Stimulated activated CD8-positive, alpha-beta memory T cell treated with anti-CD3 and anti-CD28 coated beads, Interleukin-7, amount 100 ng/mL, for 4 hours (primary cell): ENCODE results near the gene PIK3R6.
"Not testable (repeated sequence)": the region's sequence is repeated elsewhere in the genome, so short reads cannot be mapped to it uniquely, and the experiment has no call there.

Experiments
- DNase-seq, 2 donors: peaks; one replicate each; pipeline ENCODE4 v3.0.0-alpha.2; 2020; ENCODE audit warnings: low read depth in 2 of 2

Gene PIK3R6

GRCh38 chr17:8875436-8875835 lies 8.0 kb upstream of the PIK3R6 start:
- DNase-seq: no peak

GRCh38 chr17:8873801-8874715 lies 6.6 kb upstream of the PIK3R6 start:
- no peak for DNase-seq

- no peak for DNase-seq
These were observed 5.4 kb upstream of the PIK3R6 start for GRCh38 chr17:8872705-8873435.

GRCh38 chr17:8872036-8872704 lies 4.7 kb upstream of the PIK3R6 start:
- DNase-seq: no peak

GRCh38 chr17:8871081-8871581 lies 3.7 kb upstream of the PIK3R6 start:
- no peak for DNase-seq

- no peak for DNase-seq
These were observed 3.0 kb upstream of the PIK3R6 start for GRCh38 chr17:8870406-8871040.

- no peak for DNase-seq
These were observed 1.8 kb upstream of the PIK3R6 start for GRCh38 chr17:8869114-8869815.

GRCh38 chr17:8868529-8868951 lies 1.1 kb upstream of the PIK3R6 start:
- DNase-seq: no peak

- DNase-seq: no peak
These were observed 618 bp upstream of the PIK3R6 start for GRCh38 chr17:8868092-8868491.

GRCh38 chr17:8865811-8866210 lies 1.7 kb downstream of the PIK3R6 start:
- DNase-seq: no peak

- DNase-seq: no peak
These were observed 2.1 kb downstream of the PIK3R6 start for GRCh38 chr17:8865385-8865784.

GRCh38 chr17:8862213-8863056 lies 5.0 kb downstream of the PIK3R6 start:
- no peak for DNase-seq

GRCh38 chr17:8861495-8862181 lies 5.8 kb downstream of the PIK3R6 start:
- DNase-seq: no peak

GRCh38 chr17:8859804-8860430 lies 7.6 kb downstream of the PIK3R6 start:
- DNase-seq: no peak

- no peak for DNase-seq
These were observed 8.3 kb downstream of the PIK3R6 start for GRCh38 chr17:8859027-8859803.

GRCh38 chr17:8857919-8858318 lies 9.6 kb downstream of the PIK3R6 start:
- DNase-seq: peak in 1 of 2 donors; percentile 7

GRCh38 chr17:8856869-8857575 lies 10.5 kb downstream of the PIK3R6 start:
- DNase-seq: no peak

GRCh38 chr17:8856205-8856603 lies 11.3 kb downstream of the PIK3R6 start:
- DNase-seq: not testable (repeated sequence)
